Lung microvascular endothelial cell (primary cell): ENCODE measurements around the gene SEL1L3. TPM values are rescaled to one million over a fixed set of nuclear protein-coding genes. Genes with fewer than 3 reads are reported as not detected.
A peak's percentile ranks its signal among the peaks of the same experiment; 100 is the strongest.

Source experiments
- DNase-seq, 2 donors: peaks; one replicate each; pipeline versions ENCODE4 v3.0.0 to v3.0.0-alpha.2; 2010; ENCODE audit warnings: low read depth in 2 of 2
- total RNA-seq: library from RNA; depleted of rRNA; stranded (reverse); fragments of >200 nt; gene quantifications from 2 replicates; pipeline ENCODE4 v1.2.1, GENCODE V29; 2014

Gene SEL1L3
- total RNA-seq, 1 donor from 2014 or later, result 34.9 TPM

GRCh38 chr4:25856756-25857155 is 6.0 kb downstream of the SEL1L3 start:
- DNase-seq, result peak in 1 of 2 donors; percentile 34

- DNase-seq, result no peak
Observed at GRCh38 chr4:25852103-25852502, 10.7 kb downstream of the SEL1L3 start.

- DNase-seq, result no peak
Observed at GRCh38 chr4:25847329-25847728, 15.5 kb downstream of the SEL1L3 start.

GRCh38 chr4:25845841-25846653 is 16.7 kb downstream of the SEL1L3 start:
- no peak for DNase-seq

- no peak for DNase-seq
Observed at GRCh38 chr4:25844961-25845712, 17.7 kb downstream of the SEL1L3 start.

GRCh38 chr4:25843340-25844097 is 19.3 kb downstream of the SEL1L3 start:
- peak in 1 of 2 donors; percentile 37 for DNase-seq

- no peak for DNase-seq
Observed at GRCh38 chr4:25842229-25842845, 20.5 kb downstream of the SEL1L3 start.

- no peak for DNase-seq
Observed at GRCh38 chr4:25839687-25840086, 23.1 kb downstream of the SEL1L3 start.

GRCh38 chr4:25839233-25839632 is 23.6 kb downstream of the SEL1L3 start:
- DNase-seq, result no peak

- DNase-seq, result no peak
Observed at GRCh38 chr4:25838526-25838925, 24.3 kb downstream of the SEL1L3 start.

- DNase-seq, result no peak
Observed at GRCh38 chr4:25837107-25837506, 25.7 kb downstream of the SEL1L3 start.

GRCh38 chr4:25835384-25835783 is 27.4 kb downstream of the SEL1L3 start:
- no peak for DNase-seq

- no peak for DNase-seq
Observed at GRCh38 chr4:25834411-25835107, 28.2 kb downstream of the SEL1L3 start.

- DNase-seq, result no peak
Observed at GRCh38 chr4:25830548-25830947, 32.2 kb downstream of the SEL1L3 start.

- no peak for DNase-seq
Observed at GRCh38 chr4:25827897-25828296, 34.9 kb downstream of the SEL1L3 start.

- DNase-seq, result no peak
Observed at GRCh38 chr4:25827373-25827772, 35.4 kb downstream of the SEL1L3 start.

GRCh38 chr4:25826074-25826752 is 36.6 kb downstream of the SEL1L3 start:
- no peak for DNase-seq

GRCh38 chr4:25823632-25824031 is 39.2 kb downstream of the SEL1L3 start:
- no peak for DNase-seq

- no peak for DNase-seq
Observed at GRCh38 chr4:25821899-25822298, 40.9 kb downstream of the SEL1L3 start.

GRCh38 chr4:25821267-25821666 is 41.5 kb downstream of the SEL1L3 start:
- no peak for DNase-seq
